Caco-2 (cell line): ENCODE results near the gene RFX4. TPM values are rescaled to one million over a fixed set of nuclear protein-coding genes. Genes with fewer than 3 reads are reported as not detected.
"Not testable (repeated sequence)": the region's sequence is repeated elsewhere in the genome, so short reads cannot be mapped to it uniquely, and the experiment has no call there.

ENCODE experiments used
- BruUV-seq: library from RNA; stranded (reverse); fragments of 400-500 nt; replicated peaks from 2 replicates; lab custom pipeline; 2021; lab: Mats Ljungman, UMichigan
- CTCF ChIA-PET: fragments of 300-600 bp; sonication (Branson Sonifier 250); formaldehyde crosslinking; loops from one replicate; lab custom pipeline; 2022; ENCODE audit warnings: antibody characterized with exemption; lab: Charles Lee
- POLR2A ChIA-PET: fragments of 300-600 bp; sonication (Branson Sonifier 250); formaldehyde crosslinking; loops from one replicate; lab custom pipeline; 2022; ENCODE audit warnings: antibody characterized with exemption; lab: Charles Lee
- DNase-seq, 2 experiments: peaks; one replicate each; pipeline versions ENCODE4 v3.0.0 to v3.0.0-alpha.2; 2020 to 2022
- H3K27me3 ChIP-seq: replicated peaks from 2 replicates; pipeline ENCODE4 v1.6.0; 2011; ENCODE audit warnings: low read length; ENCODE audit not compliant: control insufficient read depth, insufficient read depth
- H3K36me3 ChIP-seq: 2 replicates; pipeline ENCODE4 v1.5.1; 2011; ENCODE audit warnings: low read length; ENCODE audit not compliant: control insufficient read depth, insufficient read depth
- H3K4me1 ChIP-seq: fragments of 250-450 bp; sonication (Bioruptor Pico); 2 replicates; pipeline ENCODE4 v1.5.1; 2020; ENCODE audit warnings: mild to moderate bottlenecking
- H3K4me3 ChIP-seq: 2 replicates; pipeline ENCODE4 v1.5.1; 2011; ENCODE audit warnings: low read depth, mild to moderate bottlenecking, control low read depth, low read length
- H3K9me3 ChIP-seq: fragments of 250-450 bp; sonication (Bioruptor Pico); 2 replicates; pipeline ENCODE4 v1.5.1; 2020; ENCODE audit warnings: mild to moderate bottlenecking, moderate library complexity
- H3K27ac Mint-ChIP-seq: one replicate; pipeline ENCODE4 v1.8.0; 2022; ENCODE audit warnings: mixed read lengths; ENCODE audit not compliant: unreplicated experiment
- H3K27me3 Mint-ChIP-seq: one replicate; pipeline ENCODE4 v1.8.0; 2022; ENCODE audit warnings: mixed read lengths; ENCODE audit not compliant: insufficient read depth, unreplicated experiment
- H3K36me3 Mint-ChIP-seq: one replicate; pipeline ENCODE4 v1.8.0; 2022; ENCODE audit warnings: mild to moderate bottlenecking, mixed read lengths; ENCODE audit not compliant: insufficient read depth, unreplicated experiment
- H3K4me1 Mint-ChIP-seq: one replicate; pipeline ENCODE4 v1.8.0; 2022; ENCODE audit warnings: low read depth, mixed read lengths; ENCODE audit not compliant: unreplicated experiment
- H3K4me3 Mint-ChIP-seq: one replicate; pipeline ENCODE4 v1.8.0; 2022; ENCODE audit warnings: mild to moderate bottlenecking, moderate library complexity, mixed read lengths; ENCODE audit not compliant: unreplicated experiment
- H3K9me3 Mint-ChIP-seq: one replicate; pipeline ENCODE4 v1.8.0; 2022; ENCODE audit warnings: mixed read lengths; ENCODE audit not compliant: unreplicated experiment
- CTCF ChIP-seq, 2 experiments: fragments of 200-600 bp in 1 of 2; IDR thresholded peaks; 1 replicate in 1 of 2; 2 replicates in 1 of 2; pipeline versions ENCODE4 v1.5.1 to v1.8.0; 2011 to 2022; ENCODE audit warnings: antibody characterized with exemption in 1 of 2, control low read depth in 1 of 2, inconsistent platforms in 1 of 2, low read depth in 1 of 2, low read length in 1 of 2, mild to moderate bottlenecking in 1 of 2, moderate library complexity in 1 of 2; ENCODE audit not compliant: insufficient read depth in 1 of 2, severe bottlenecking in 1 of 2, unreplicated experiment in 1 of 2
- intact Hi-C: fragments of 100-400 bp; cut with micrococcal nuclease; formaldehyde crosslinking; loops from one replicate; pipeline ENCODE4 v1.10.0; 2022; ENCODE audit not compliant: unreplicated experiment
- total RNA-seq: library from RNA; stranded (reverse); gene quantifications from 2 replicates; pipeline ENCODE4 v1.2.3, GENCODE V29; 2022

RFX4 gene
- total RNA-seq, 1 experiment from 2014 or later = not detected

GRCh38 chr12:106687672-106688071 is 104.9 kb downstream of the RFX4 start:
- Mint-ChIP-seq H3K9me3 (no peaks in the 10 kb centered on the region), H3K27me3 (no peaks in the 10 kb centered on the region), H3K4me1 (no peaks in the 10 kb centered on the region), H3K4me3 (no peak overlapping the region), H3K27ac (no peak overlapping the region), H3K36me3 (no peaks in the 10 kb centered on the region)
- Histone ChIP-seq H3K4me1 (no peaks in the 10 kb centered on the region), H3K36me3 (no peaks in the 10 kb centered on the region), H3K9me3 (no peaks in the 10 kb centered on the region), H3K4me3 (no peak overlapping the region), H3K27me3 (no peaks in the 10 kb centered on the region)
- no peak for DNase-seq
- ChIA-PET POLR2A (no interaction called here), CTCF (no interaction called here)
- no TSS peak for BruUV-seq
- TF ChIP-seq CTCF (IDR thresholded peaks at IDR 0.05; ENCODE audit: insufficient read depth in 1 of 2, low read depth in 1 of 2, low read length in 1 of 2, severe bottlenecking in 1 of 2, unreplicated experiment in 1 of 2) = no peak
- intact Hi-C loops = no loop called here

GRCh38 chr12:106690569-106691305 is 107.9 kb downstream of the RFX4 start:
- no peak overlapping the region for H3K4me3 ChIP-seq
- Mint-ChIP-seq H3K9me3 (no peaks in the 10 kb centered on the region), H3K27ac (no peak overlapping the region), H3K4me3 (no peak overlapping the region), H3K4me1 (no peaks in the 10 kb centered on the region), H3K27me3 (no peaks in the 10 kb centered on the region), H3K36me3 (no peaks in the 10 kb centered on the region)
- ChIA-PET CTCF (no interaction called here), POLR2A (no interaction called here)
- no peak for TF ChIP-seq CTCF (IDR thresholded peaks at IDR 0.05; ENCODE audit: insufficient read depth in 1 of 2, low read depth in 1 of 2, low read length in 1 of 2, severe bottlenecking in 1 of 2, unreplicated experiment in 1 of 2)
- intact Hi-C loops = no loop called here
- no peaks in the 10 kb centered on the region for H3K9me3 ChIP-seq
- H3K27me3 ChIP-seq = no peaks in the 10 kb centered on the region
- no peaks in the 10 kb centered on the region for H3K36me3 ChIP-seq
- no peaks in the 10 kb centered on the region for H3K4me1 ChIP-seq
- BruUV-seq = no TSS peak
- no peak for DNase-seq

- DNase-seq, H3K4me3 Mint-ChIP-seq, intact Hi-C loops, CTCF ChIA-PET, H3K9me3 ChIP-seq, H3K4me1 Mint-ChIP-seq, H3K27me3 Mint-ChIP-seq, H3K4me3 ChIP-seq, POLR2A ChIA-PET, H3K27ac Mint-ChIP-seq, BruUV-seq, H3K36me3 ChIP-seq, H3K27me3 ChIP-seq, H3K36me3 Mint-ChIP-seq, H3K4me1 ChIP-seq, H3K9me3 Mint-ChIP-seq: not testable (repeated sequence)
Measured at GRCh38 chr12:106692033-106692432, 109.2 kb downstream of the RFX4 start.
